Smooth muscle cell of the brain vasculature (primary cell): ENCODE measurements around the gene ATF3.
A peak's percentile ranks its signal among the peaks of the same experiment; 100 is the strongest.

Experiments used
- DNase-seq: peaks from one replicate; pipeline ENCODE4 v3.0.0-alpha.2; 2012; ENCODE audit warnings: low read depth, low spot score

The ATF3 gene

GRCh38 chr1:212586206-212587015 lies 22.1 kb upstream of the ATF3 start:
- no peak for DNase-seq

- no peak for DNase-seq
Observed at GRCh38 chr1:212587016-212587887, 21.3 kb upstream of the ATF3 start.

GRCh38 chr1:212587888-212588510 lies 20.6 kb upstream of the ATF3 start:
- DNase-seq: no peak

GRCh38 chr1:212589446-212589845 lies 19.1 kb upstream of the ATF3 start:
- no peak for DNase-seq

- DNase-seq: no peak
Observed at GRCh38 chr1:212591922-212592321, 16.6 kb upstream of the ATF3 start.

- no peak for DNase-seq
Observed at GRCh38 chr1:212593821-212594251, 14.7 kb upstream of the ATF3 start.

GRCh38 chr1:212594640-212595039 lies 13.9 kb upstream of the ATF3 start:
- DNase-seq: no peak

GRCh38 chr1:212595229-212595628 lies 13.3 kb upstream of the ATF3 start:
- no peak for DNase-seq

- DNase-seq: peak; percentile 54
Observed at GRCh38 chr1:212595787-212596714, 12.5 kb upstream of the ATF3 start.

GRCh38 chr1:212596798-212597197 lies 11.8 kb upstream of the ATF3 start:
- no peak for DNase-seq

GRCh38 chr1:212597487-212597886 lies 11.1 kb upstream of the ATF3 start:
- DNase-seq: no peak

- no peak for DNase-seq
Observed at GRCh38 chr1:212600071-212600915, 8.3 kb upstream of the ATF3 start.

- no peak for DNase-seq
Observed at GRCh38 chr1:212600980-212601379, 7.6 kb upstream of the ATF3 start.

- no peak for DNase-seq
Observed at GRCh38 chr1:212601524-212601923, 7.0 kb upstream of the ATF3 start.

- DNase-seq: no peak
Observed at GRCh38 chr1:212605441-212606394, 2.8 kb upstream of the ATF3 start.

- DNase-seq: no peak
Observed at GRCh38 chr1:212606395-212607205, 2.0 kb upstream of the ATF3 start.

GRCh38 chr1:212607206-212607912 lies 1.2 kb upstream of the ATF3 start:
- DNase-seq: no peak
